T47D (cell line): Measurements from ENCODE around the gene CD6.
A peak's percentile ranks its signal among the peaks of the same experiment; 100 is the strongest.

Experiments used
- DNase-seq, 2 experiments: peaks; one replicate each; pipeline versions ENCODE4 v3.0.0 to v3.0.0-alpha.2; 2011 to 2012; ENCODE audit warnings: low read depth in 1 of 2, low spot score in 1 of 2
- JUND ChIP-seq: IDR thresholded peaks from 2 replicates; pipeline ENCODE4 v1.6.1; 2012; ENCODE audit warnings: low read depth
- in situ Hi-C: cut with HindIII; loops from 2 replicates; pipeline ENCODE4 v1.10.0; 2016; ENCODE audit warnings: low sequenced_read_pairs, low pct_unique_long_range_greater_than_20kb

The CD6 gene

DNA sequence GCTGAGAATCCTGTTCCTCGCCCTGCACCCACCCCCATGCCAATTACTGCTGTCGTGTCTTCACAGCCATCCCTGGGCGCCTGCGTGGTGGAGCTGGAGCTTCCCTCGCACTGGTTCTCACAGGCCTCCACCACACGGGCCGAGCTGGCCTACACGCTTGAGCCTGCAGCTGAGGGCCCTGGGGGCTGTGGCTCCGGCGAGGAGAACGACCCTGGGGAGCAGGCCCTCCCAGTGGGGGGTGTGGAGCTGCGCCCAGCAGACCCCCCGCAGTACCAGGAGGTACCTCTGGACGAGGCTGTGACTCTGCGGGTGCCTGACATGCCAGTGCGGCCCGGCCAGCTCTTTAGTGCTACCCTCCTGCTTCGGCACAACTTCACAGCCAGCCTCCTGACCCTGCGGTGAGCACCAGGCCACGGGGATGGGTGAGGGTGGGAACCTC, 42.9 kb upstream of the CD6 start:
- no peak for DNase-seq
- in situ Hi-C loops, result no loop called here
- no peak for TF ChIP-seq JUND

DNA sequence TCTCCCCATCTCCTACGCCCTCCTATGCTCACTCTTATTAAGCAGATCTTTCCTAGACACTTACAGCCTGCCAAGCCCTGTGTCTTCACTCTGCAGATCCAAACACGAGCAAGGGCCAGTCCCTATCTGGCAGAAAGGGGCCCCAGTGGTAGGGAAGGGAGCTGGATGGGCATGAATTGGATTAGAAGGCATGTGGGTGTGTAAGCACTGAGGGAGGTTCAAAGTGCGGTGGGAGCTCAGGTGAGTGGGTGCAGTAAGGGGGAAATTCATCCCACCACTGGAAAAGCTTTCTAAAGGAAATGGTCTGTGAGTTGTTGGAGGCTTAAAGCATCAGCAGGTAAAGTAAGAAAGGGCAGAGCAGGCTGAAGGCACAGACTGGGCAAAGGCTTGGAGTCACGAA, 41.7 kb upstream of the CD6 start:
- in situ Hi-C loops, result no loop called here
- no peak for TF ChIP-seq JUND
- no peak for DNase-seq

DNA sequence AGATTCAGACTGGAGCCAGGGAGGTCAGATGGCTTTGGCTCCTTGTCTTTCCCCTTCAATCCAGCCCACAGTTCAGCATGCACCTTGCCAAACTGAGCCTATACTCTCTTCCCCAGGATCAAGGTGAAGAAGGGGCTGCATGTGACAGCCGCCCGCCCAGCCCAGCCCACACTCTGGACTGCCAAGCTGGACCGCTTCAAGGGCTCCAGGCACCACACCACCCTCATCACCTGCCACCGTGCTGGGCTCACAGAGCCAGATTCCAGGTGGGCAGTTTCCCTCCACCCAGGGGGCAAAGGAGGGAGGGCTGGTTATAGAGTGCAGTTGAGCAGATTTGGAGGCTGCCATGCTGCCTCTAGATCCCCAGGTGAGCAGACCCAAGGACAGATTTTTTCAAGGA, 41.1 kb upstream of the CD6 start:
- TF ChIP-seq JUND, result no peak
- in situ Hi-C loops, result no loop called here
- no peak for DNase-seq

DNA sequence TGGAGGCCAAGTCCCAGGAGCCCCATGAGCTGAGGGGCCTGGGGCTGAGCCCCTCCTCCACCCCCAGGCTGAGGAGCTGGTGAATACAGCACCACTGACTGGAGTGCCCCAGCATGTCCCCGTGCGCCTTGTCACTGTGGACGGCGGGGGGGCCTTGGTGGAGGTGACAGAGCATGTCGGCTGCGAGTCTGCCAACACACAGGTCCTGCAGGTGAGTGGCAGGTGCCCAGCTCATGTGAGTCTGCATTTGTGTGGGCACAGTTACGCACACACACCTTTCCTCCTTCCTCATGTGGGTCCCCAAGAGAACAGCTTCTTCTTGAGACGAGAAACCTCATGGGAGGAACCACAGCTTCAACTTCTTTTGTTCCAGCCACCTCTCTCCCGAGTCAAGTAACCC, 39.6 kb upstream of the CD6 start:
- TF ChIP-seq JUND, result no peak
- in situ Hi-C loops, result no loop called here
- no peak for DNase-seq

- in situ Hi-C loops, result no loop called here
- peak in 1 of 2 experiments; percentile 59 for DNase-seq
These were observed 38.7 kb upstream of the CD6 start for GRCh38 chr11:60932605-60933356.

DNA sequence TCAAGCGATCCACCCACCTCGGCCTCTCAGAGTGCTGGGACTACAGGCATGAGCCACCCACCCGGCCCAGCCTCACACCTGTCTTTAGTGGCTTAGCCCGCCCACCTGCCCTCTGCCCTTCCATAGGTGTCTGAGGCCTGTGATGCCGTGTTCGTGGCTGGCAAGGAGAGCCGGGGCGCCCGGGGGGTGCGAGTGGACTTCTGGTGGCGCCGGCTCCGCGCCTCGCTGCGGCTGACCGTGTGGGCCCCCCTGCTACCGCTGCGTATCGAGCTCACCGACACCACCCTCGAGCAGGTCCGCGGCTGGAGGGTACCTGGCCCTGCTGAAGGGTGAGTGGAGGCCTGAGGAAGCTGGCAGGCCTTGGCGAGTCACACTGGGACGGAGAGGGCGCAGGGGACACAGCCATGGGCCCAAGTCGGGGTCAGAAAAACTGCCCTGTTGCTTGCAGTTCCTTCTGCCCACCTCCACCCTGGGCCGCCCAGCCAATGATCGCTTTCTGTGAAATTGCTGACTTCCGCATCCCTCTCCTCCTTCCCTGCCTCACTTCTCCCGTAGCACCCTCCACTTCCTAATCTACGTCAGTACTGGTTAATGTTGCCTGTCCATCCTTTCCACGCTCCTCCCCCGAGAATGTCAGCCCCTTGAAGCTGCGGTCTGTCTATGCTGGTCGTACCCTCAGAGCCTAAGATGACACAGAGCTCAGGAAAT, 37.9 kb upstream of the CD6 start:
- TF ChIP-seq JUND, result no peak
- DNase-seq, result no peak
- in situ Hi-C loops, result no loop called here

More at GRCh38 chr11:60932605-60933356, 38.7 kb upstream of the CD6 start:
- no peak for TF ChIP-seq JUND

DNA sequence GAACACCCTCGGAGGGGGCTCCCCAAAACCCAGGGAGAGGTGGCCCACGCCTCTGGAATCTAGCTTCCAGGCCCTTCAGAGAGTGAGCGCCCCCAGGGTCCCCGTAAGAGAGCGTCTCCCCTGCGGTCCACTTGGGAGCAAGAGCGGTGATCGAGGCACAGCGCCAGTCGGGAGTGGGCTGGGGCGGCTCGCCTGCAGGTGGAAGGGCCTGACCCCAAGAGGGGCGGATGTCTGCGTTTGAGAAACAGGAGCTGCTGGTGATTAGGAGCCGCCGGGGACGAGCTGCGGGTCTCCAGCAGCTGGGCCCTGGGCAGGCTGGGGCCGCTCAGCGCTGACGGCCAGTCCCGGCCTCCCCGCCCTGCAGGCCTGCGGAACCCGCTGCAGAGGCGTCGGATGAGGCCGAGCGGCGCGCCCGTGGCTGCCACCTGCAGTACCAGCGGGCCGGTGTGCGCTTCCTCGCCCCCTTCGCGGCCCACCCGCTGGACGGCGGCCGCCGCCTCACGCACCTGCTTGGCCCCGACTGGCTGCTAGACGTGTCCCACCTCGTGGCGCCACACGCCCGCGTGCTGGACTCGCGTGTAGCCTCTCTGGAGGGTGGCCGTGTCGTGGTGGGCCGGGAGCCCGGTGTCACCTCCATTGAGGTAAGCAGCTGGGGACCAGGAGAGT, 37.2 kb upstream of the CD6 start:
- in situ Hi-C loops, result no loop called here
- TF ChIP-seq JUND, result no peak
- DNase-seq, result no peak

DNA sequence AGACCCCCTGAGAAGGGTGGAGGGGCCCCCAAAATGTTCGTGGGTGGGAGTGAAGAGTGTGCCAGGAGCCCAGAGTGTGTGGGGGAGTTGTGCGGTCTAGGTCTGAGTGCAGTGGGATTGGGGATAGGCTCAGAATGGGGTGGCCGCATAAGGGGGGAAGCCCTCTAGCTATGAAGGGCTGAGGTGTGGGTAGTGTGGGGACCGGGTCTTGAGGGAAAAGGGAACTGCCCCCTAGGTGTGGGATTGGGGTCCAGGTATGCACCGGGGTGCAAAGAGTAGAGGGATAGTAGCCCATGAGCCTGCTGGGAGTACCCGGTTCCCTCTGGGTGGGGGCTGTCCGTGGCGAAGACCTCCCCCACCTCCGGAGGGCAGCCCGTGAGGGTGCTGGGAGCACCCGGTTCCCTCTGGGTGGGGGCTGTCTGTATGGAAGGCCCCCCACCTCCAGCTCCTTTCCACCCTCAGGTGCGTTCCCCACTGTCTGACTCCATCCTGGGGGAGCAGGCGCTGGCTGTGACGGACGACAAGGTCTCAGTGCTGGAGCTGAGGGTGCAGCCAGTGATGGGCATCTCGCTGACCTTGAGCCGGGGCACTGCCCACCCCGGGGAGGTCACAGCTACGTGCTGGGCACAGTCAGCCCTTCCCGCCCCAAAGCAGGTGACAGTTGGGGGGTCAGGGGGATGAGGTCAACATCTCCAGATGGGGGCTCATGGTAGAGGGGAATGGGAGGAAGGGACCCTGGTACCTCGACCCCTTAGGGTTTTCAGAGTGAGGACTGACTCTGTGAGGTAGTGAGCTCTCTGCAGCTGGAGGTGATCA, 36.5 kb upstream of the CD6 start:
- DNase-seq, result no peak
- no peak for TF ChIP-seq JUND
- in situ Hi-C loops, result no loop called here

DNA sequence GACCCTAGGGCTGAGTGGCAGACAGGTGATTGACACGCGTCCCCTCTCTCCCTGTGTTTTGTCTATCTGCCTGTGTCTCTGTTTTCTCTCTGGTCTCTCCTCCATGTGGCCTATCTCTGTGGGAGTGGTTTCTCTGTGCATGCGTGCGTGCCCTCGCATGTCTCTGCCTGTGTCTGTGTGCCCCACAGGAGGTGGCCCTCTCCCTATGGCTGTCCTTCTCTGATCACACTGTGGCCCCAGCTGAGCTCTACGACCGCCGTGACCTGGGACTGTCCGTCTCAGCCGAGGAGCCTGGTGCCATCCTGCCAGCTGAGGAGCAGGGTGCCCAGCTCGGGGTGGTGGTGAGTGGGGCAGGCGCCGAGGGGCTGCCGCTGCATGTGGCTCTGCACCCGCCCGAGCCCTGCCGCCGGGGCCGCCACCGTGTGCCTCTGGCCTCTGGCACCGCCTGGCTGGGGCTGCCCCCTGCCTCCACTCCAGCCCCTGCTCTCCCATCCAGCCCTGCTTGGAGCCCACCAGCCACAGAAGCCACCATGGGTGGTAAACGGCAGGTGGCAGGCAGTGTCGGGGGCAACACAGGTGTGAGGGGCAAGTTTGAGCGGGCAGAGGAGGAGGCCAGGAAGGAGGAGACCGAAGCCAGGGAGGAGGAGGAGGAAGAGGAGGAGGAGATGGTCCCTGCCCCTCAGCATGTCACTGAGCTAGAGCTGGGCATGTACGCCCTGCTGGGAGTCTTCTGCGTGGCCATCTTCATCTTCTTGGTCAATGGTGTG, 35.6 kb upstream of the CD6 start:
- no peak for TF ChIP-seq JUND
- in situ Hi-C loops, result no loop called here
- DNase-seq, result no peak

DNA sequence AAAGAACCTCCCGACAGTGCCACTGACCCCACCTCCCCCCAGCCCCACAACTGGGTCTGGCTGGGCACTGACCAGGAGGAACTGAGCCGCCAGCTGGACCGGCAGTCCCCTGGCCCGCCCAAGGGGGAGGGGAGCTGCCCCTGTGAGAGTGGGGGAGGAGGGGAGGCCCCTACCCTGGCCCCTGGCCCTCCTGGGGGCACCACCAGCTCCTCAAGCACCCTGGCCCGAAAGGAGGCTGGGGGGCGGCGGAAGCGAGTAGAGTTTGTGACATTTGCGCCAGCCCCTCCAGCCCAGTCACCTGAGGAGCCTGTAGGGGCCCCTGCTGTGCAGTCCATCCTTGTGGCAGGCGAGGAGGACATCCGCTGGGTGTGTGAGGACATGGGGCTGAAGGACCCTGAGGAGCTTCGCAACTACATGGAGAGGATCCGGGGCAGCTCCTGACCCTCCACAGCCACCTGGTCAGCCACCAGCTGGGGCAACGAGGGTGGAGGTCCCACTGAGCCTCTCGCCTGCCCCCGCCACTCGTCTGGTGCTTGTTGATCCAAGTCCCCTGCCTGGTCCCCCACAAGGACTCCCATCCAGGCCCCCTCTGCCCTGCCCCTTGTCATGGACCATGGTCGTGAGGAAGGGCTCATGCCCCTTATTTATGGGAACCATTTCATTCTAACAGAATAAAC, 34.9 kb upstream of the CD6 start:
- TF ChIP-seq JUND, result no peak
- no peak for DNase-seq
- in situ Hi-C loops, result no loop called here

- no peak for TF ChIP-seq JUND
- DNase-seq, result no peak
- in situ Hi-C loops, result no loop called here
These were observed 34.3 kb upstream of the CD6 start for GRCh38 chr11:60937144-60937527.
